SK-N-DZ (cell line): ENCODE measurements around the gene ITIH1.

Experiments used
- DNase-seq: peaks from one replicate; pipeline ENCODE4 v3.0.0-alpha.2; 2015; ENCODE audit warnings: low spot score
- small RNA-seq, 2 experiments: library from RNA; depleted of rRNA; stranded (forward); fragments of <200 nt; gene quantifications; one replicate each; pipeline ENCODE3, GENCODE V24; 2014

Gene ITIH1

DNA sequence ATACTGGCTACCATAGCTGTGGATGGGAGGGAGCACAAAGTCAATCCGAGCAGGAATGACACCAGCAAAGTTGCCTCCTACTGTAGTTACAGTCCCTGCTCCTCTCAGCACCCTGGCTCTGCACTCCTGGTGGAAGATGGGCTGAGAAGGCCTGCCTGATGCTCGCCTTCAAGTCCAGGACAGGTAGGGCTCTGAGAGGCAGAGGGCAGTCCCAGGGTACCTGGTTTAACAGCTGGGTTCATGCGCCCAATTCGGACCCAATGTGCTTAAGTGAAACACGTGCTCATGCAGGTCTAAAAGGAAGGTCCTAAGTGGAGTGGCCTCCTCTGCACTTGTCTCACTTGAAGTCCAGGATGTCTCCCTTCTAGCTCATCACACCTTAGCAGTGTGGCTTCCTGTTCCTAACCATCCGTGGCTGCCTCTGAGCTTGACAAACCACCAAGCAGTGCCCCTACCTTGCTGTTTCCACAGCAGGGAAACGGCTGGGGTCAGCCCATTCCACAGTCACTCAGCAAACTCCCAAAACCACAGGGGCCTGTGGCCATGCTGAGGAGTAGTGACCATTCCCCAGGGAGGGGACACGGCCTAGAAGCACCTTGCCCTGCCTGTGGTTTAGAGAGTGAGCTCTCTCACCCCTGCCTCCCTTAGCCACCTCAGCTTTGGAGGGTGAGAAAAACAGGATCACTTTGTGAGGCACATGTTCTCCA lies 61.3 kb downstream of the ITIH1 start:
- DNase-seq, result no peak

DNA sequence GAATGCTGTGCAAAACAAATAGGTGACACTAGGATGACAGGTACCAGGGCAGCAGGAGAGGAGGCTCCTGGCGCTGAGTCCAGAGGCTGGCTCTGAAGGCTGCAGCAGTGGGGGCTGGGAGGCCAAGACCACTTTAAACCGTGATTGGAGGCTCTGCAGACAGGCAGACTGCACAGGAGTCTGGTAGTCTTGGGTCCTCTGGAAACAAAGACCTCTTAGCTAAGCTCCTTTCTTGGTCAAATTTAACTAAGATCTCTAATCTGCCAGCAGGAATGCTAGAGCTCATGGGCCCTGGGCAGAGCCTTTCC lies 61.8 kb downstream of the ITIH1 start:
- DNase-seq, result no peak

DNA sequence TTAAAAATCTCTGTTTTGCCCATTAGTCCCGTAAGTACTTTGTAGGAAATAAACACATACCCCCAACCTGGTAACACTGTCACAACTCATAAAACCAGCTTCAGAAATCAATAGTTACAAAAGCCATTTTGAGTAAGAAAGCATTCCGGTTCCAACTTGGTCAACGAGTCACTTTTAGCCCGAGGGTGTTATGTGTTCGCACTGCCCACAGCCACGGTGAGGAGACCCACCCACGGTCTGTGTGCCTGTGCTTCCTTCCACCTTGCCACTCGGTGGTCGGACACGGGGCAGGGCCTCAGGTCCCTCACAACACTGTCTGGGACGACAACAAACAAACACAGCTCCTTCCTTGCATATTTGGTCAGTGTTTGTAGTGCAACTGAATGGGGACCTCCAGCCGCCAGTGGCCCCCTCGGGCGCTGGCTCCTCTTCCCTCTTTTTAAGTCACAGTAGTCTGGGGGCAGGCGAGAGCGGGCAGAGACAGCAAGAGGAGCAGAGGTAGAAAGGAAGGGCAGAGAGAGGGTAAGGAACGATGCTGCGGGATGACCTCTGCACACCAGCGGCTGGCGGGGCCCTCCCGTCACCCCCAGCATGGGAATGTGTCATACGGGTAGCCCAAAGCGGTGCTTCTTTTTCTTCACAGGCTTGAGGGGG lies 62.6 kb downstream of the ITIH1 start:
- no peak for DNase-seq

DNA sequence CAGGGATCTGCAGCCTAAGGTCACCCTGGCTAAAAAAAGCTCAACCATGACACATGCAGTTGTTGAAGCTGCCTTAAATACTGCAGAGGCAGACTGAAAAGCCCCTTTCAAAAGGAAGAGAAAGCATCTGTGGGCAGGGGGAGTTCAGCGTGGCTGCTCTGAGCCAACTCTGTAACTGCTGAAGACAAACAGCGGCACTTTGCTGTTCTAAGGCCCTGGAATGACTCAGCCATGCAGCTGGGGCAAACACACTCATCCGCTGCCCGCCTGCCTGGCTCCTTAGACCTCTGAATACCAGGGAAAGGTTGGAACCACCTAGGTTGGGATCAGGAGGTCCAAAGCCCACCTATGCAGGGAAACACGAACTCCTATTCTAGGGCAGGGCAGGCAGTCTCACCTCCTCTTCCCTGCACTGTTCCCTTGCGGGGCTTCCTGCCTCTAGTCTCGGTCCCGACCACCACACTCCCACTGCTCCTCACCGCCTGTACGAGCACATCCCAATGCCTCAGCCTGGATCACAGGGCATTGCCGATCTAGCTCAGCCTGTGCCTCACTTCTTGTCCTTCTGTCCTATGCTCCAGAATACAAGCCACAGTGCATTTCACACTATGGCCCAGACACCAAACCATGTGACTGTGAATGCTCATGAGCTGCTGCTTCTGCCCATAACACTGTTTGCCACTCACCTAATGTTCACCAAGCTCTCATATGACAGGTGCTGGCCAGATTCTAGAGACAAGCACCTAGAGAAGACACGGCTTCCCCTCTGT lies 64.0 kb downstream of the ITIH1 start:
- DNase-seq, result no peak

Small RNA genes within 50 kb of the gene (small RNA-seq; reads per million reads assigned to genes)
- gene AC006254.2, result 0 reads per million in 2 experiments
- gene MUSTN1, result 0 reads per million in 2 experiments
